Measurements from ENCODE around the gene TMEM59L.
"Not testable (repeated sequence)": the region's sequence is repeated elsewhere in the genome, so short reads cannot be mapped to it uniquely, and the experiment has no call there.

TMEM59L gene

DNA sequence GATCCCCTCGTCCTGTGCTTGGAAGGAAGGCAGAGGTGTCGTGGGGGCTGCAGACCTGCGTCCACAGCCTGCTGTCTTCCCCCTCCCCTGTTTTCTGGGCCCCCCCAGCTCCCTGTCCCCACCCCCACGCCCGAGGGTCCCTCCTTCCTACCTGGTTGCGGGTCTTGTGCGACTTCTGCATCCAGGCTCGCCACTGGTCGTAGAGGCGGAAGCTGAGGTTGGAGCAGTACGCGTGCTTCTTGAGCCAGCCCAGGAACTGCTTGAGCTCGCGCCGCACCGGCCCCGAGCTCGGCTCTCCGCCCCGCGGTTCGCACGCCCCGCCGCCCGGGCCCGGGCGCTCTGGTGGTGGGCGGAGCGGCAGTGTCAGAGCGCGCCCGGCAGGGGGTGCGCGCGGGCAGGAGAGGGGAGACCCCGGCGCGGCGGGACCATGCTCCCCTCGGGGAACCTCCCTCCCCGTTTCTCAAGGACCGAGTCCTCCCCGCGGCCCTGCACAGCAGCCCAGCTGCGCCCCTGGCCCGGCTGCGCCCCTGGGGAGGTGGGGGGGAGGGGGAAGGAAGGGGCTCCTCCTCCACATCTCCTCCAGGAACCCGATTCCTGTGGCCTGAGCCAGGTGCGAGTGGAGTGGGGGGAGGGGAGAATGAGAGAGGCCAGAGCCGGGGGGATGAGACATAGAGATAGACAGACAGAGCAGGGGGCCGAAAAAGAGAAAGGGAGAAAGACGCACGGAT, 18.4 kb upstream of the TMEM59L start:
- DNase-seq = peak; percentile 56

DNA sequence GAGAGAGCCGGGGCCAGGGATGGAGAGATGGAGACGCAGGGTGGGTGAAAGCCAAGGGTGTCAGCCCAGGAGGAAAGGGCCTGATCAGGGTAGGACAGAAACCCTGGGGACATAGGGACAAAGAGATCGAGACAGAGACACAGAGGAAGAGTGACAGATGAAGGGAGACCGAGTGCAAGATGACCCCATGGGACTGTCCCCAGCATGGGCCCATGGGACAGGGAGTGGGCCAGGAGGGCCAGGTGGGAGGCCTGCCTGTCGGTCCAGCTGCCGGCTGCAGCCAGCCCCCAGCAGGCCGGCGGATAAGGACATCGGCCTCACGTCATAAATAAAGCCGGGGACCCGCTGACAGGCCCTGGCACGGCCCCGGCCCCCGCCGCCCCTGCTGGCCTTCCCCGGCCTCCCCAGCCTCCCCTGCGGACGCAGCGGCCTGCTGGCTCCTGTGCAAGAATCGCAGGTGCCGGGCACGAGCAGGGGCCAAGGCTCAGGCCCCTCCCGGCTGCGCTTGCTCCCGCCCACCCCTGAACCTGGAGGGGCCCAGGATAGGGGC, 17.8 kb upstream of the TMEM59L start:
- no peak for DNase-seq

DNA sequence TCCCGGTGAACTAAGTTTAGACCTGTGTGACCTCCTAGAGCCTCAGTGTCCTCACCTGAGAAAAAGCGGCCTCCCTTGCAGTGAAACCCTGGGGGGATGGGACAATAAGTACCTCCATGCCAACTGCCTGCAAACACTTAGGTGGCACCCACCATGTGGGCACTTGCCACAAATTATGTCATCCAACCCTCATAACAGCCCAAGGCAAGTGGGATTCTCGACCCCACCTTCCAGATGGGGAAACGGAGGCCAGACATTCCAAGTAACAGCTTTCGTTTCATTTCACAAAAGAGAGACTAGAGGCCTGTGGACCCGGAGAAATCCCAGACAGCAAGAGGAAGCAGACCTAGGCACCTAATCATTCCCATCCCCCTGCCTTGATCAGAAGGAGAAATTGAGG, 17.2 kb upstream of the TMEM59L start:
- DNase-seq = no peak

DNA sequence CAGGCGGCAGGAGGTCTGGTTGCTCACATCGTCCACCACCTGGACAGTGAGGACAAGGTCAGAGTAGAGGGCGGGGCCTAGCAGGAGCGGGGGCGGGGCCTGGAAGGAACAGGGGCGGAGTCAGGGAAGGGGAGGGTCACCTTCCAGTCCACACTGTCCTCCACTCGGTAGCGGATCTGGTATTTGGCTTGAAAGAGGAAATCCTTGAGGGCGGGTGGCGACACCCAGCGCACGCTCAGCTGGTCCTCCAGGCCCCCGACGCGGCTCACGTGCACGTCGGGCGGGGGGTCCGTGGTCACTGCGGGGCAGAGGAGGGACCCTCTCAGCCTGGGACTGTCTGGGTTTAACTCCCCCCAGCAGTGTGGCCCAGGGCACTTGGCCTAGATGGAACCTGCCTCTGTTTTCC, 15.9 kb upstream of the TMEM59L start:
- DNase-seq = no peak

DNA sequence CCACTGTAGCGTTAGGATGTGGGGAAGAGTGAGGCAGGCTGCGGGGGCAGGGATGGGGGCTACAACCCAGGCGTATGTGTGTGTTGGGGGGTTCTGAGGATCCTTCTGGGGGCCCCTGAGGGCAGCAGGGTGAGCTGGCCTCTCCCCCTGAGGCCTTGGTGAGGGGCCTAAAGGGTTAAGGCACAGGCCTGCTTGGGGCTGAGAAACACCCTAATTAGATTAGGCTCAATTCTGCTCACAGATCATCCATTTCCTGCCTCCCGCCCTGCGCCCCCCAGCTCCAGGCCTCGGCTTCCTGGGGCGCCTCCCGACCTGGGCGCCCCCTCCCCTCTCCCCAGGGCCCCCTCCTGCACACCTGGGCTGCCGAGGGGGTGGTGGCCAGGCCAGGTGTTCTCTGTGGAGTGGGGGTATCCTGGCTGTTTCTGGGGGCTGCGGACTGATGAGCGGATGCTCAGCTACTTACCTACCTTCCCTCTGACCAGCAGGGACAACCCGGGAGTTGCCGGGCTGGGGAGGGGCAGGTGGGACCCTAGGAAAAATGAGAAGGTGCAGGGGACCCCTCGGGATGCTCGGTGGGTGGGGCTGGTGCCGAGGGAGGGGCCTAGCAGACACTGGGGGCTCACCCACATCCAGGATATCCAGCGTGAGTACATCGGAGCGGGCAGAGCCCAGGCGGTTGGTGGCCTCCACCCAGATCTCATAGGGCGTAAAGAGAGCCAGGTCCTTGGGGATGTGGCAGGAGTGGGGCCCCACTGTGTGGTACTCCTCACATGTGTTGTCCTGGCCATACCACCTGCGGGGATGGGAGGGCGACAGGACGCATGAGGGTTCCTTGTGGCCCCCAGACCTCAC, 14.6 kb upstream of the TMEM59L start:
- no peak for DNase-seq

DNA sequence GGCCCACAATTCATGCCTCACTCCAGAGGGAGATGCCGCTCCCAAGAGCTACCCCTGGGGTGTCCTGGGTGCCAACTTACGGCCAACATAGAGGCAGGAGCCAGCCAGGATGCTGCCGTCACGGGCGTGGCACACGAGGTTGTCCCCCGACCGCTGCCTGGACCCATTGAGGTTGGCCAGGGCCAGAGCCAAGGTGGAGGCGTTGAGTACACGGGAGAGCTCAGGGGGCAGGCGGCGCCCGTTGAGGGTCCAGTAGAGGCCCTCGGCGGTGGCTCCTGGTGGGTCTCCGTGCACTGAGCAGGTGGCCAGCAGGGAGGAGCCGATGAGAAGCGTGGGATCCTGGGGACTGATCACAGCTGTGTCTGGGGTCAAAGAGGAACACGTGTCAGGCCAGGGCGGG, 13.2 kb upstream of the TMEM59L start:
- no peak for DNase-seq

DNA sequence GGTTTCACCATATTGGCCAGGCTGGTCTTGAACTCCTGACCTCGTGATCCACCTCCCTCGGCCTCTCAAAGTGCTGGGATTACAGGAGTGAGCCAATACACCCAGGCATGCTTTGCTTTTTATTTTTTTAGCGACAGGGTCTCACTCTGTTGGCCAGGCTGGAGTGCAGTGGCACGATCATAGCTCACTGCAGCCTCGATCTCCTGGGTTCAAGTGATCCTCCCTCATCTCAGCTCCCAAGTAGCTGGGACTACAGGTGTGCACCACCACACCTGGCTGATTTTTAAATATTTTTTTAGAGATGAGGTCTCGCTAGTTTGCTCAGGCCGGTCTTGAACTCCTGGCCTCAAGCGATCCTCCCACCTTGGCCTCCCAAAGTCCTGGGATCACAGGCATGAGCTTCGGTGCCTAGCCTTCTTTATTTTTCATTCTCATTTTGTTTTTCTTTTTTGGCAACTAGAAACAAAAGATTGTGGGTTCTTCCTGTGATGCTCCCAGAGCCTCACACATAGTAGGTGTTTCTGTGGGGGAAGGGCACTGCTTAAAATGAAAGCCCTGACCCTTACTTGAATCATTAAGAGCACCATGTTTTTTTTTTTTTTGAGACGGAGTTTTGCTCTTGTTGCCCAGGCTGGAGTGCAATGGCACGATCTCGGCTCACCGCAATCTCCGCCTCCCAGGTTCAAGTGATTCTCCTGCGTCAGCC, 11.8 kb upstream of the TMEM59L start:
- not testable (repeated sequence) for DNase-seq

DNA sequence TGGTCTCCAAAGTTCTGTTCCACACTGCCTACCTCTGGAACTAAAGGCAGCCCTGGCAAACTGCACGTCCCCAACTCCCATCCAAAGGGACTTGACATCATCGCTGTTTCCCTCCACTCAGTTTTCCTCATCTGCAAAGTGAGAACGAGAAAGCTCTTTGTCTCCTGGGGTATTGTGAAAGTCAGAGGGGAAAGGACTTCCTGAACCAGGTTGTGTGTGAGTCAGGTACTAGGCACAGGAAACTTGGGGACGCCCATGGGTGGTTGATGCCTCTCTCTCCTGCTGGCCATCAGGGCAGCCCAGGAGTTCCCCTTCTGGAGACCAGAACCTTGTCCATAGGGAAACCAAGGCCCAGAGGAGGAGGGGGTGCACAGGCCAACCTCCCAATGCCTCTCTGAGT, 10.8 kb upstream of the TMEM59L start:
- no peak for DNase-seq

DNA sequence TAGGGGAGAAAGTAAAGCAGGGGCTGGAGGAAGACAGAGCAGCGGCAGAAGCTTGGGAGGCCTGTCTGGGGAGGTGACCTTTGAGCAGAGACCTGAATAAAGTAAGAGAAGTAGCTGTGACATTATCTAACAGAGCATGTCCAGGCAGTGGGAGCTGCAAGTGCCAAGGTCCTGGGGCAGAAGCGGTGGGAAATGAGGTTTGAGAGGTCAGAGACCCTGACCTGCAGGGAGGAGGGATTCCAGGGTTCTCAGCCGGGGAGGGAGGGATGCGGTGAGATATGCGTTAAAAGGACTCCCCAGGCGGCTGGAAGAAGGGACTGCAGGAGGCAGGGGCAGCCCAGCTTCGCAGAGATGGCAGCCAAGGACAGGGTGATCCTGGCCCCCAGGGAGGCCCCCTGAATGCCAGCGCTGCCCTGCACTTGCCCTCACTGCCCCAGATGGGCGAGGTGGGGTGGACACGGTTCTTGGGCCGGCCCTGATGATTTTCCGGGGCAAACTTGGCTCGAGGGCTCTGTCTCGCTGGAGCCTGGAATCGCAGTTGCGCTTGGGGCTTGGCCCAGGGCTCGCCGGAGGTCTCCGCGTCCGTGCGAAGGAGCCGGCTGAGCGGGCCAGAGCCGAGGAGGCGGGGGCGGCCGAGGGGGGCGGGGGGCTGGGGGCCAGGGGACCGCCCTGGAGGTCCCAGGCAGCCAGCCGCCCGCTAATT, 9.3 kb upstream of the TMEM59L start:
- DNase-seq = no peak

DNA sequence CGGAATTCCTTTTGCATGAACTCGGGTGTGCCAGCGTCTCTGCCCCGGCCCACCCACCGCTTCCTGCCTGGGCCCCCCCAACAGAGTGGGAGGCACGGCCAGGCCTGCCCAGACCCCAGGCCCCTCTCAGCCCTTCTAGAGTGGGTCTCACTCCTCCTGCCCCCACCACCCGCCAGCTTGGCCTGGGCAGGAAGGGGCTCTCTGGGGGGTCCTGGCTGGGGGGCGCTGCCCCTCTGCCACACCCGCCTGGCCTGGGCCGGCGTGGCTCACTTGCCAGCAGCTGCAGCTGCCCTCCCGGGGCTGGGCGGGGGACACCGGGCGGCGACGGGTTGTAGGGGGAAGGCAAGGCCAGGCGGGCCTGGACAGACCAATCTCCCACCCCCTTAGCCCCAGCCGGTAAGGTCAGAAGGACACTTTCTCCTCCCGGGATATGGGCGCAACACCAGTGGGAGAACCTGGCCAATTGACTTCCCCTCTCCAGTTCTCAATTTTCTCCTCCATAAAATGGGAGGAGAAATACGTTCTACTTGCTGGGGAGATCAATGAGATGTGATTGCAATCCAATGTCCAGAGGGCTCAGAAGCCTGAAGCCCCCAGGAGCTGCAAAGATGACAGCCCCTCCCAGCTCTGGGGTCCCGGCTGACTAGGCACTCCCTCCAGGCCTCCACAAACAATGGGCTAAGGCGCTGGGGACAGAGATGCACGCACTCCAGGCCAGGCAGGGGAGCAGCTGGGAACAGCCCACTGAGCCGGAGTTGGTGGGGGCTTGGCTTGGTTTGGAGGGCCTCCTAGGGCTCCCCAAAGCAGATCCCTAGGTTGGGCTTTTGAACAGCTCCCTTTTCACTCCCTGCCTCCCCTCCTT, 8.5 kb upstream of the TMEM59L start:
- DNase-seq = no peak

DNA sequence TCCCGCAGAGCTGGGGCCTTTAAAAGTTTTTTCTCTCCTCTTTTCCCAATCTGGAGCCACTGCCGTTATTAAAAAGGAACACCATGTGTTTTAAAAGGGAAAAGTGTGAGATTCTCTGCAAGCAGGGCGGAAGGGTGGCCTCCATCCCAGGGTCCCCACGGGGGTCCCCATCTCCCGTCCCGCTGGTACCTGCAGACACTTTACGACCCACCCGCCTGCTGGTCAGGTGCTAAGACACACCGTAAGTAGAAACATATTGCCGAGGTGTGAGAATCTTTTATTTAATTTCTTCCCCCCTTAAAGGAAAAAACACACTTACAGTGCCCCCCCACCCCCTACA, 7.9 kb upstream of the TMEM59L start:
- no peak for DNase-seq

DNA sequence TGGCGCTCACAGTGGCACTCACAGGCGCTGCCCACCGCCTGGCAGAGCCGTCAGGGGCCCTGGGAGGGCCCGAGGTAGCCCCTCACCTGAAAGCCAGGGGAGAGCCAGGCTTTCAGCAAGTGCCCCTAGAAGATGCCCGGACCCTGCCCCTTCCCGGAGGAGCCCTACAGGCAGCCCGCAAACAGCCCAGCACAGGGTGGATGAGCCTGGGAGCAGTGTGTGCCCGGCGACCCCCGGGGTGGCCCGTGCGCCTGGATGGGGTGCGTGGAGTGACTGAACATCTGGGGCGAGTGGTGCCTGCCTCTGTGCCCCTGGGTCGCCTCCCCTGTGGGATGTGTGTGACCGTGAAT, 7.5 kb upstream of the TMEM59L start:
- no peak for DNase-seq

DNA sequence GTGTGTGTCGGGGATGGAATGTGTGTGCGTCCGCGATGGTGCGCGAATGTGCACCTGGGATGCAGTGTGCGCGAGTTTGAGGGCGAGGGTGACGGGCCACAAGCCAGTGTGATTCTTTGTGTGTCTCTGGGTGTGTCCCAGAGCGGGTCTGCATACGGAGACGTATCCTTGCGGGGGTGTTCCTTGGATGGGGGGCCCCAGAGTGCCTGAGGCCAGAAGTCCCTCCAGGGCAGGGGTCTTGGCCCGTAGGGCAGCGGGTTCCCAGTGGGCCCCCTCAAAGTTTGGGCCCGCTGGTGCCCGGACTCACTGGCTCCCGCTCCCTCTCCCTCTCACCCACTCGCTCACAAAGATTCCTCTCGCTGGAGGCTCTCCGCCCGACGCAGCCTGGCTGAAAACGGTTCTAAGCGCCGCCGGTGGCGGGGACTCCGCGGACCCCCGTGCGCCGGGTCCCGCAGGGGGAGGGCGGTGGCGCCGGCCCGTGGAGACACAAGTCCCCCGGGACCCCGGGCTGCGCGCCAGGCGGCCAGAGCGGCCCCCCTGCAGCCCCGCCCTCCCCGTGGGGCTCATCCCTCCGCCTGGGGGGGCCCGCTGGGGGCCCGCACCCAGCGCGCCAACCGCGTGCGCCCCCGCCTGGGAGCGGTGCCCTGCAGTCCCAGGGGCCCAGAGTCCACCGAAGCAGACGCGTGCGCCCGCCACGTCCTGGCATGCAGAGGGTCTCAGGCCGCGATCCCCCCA, 7.0 kb upstream of the TMEM59L start:
- DNase-seq = no peak

DNA sequence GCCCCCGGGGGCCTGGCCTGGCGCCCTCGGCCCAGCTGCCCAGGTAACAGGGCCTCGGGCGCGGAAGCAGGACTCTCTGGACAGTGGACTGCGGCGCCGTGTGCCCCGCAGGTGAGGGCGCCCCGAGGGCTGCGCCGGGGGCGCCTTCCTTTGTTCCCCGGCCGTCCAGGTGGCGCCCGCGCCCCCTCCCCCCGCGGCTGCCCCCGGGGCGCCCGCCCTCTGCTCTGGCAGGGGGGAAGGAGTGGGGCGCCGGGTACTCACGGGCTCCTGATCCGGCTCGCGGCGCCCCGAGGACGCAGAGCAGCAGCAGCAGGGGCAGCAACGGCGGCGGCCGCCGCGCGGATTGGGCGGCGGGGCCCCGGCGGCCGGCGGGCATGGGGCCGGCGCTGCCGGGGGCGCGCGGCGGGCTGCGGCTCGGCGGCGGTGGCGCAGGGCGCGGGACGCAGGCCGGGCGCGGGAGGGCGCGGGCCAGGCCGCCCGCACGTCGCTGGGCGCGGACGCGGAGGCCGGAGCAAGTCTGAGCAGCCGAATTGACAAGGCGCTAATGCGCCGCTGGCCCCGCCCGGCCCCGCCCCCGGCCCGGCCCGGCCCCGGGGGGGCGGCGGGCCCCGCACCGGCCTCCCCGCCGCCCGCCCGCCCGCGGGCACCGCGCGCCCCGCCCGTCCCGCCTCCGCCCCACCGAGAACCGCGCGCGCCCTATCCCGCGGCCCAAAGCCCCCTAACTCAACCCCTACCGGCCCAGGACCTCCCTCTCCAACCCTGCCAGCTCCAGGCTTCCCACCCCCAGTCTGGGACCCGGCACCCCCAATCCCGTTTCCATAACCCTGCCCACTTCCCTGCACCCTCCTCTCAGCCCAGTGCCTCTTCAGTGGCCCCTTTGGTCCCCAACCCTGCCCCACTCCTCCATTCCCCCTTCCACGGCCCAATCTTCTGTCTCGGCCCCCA, 6.1 kb upstream of the TMEM59L start, which contains the start of gene CRLF1:
Gene CRLF1 (minus strand): TSS at position 519 of the 945 bp plus-strand sequence. CDS start 143 bp downstream, at position 376.
- no peak for DNase-seq

DNA sequence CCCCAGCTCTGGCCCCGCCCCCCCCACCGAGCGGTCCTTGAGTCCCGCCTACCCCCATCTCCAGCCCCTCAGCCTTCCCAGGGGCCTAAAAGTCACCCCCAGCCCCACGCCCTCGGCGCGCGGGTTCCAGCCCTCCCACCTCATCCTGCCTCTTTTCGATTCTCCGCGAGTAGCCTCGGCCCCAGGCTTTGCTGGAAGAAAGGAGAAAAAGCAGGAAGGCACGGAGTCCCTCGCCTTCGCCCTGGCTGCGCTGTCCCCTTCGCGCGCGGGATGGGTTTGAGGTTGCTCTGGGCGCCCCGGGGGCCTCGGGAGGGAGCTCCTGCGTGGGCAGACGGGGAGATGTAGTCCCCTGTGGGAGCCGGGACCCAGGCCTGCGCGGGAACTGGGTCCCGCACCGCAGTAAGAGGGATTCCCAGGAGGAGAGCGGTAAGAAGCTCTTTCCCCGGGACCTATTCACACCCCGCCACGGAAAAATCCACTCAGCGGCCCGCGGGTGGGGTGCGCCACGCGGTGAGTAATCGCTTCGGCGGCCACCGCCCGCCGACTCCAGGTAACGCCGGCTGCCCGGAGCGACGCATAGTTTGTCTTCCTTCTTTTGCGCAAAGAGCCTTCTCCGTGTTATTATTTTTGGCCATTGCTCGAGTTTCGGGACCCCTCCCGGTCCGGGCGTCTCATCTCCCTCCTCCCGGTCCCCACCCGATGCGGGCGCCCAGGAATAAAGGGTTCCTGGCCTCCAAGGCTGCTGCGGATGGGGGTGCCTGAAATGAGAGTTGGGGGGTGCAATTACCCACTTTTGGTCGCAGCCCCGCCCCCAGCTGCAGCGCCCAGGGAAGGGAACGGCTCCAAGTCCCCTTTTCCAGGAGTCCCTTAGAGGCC, 5.2 kb upstream of the TMEM59L start:
- no peak for DNase-seq

DNA sequence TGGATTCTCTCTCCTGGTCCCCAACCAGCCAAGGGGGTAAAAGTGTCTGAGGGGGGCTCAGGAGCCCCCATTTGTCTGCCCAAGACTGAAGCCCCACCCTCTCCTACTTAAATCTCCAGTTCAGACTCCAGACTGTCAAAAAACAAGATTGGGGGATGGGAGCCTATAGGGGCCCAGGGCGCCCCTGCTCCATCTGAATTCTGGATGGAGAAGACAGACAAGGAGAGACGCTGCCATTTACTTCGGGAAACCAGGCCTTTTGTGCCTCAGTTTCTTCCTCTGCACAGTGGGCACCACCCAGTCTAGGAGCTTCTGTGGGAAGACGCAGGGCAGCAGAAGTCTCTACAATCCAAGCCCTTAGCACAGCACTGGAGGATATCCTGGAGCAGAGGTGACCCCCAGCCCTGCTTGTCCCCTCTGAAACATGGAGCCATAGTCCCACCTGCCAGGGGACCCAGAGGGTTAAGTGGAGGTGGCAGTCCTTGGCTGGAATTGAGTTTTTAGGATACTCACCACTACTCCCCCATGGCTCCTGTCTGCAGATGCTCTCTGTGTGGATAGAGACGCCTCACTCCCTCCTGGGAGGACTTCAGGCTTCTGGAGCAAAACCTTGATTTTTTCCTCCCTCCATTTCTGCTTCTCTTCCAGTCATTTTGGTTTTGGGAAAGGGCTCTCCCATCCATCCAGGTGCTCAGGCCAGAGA, 4.4 kb upstream of the TMEM59L start:
- DNase-seq = no peak

DNA sequence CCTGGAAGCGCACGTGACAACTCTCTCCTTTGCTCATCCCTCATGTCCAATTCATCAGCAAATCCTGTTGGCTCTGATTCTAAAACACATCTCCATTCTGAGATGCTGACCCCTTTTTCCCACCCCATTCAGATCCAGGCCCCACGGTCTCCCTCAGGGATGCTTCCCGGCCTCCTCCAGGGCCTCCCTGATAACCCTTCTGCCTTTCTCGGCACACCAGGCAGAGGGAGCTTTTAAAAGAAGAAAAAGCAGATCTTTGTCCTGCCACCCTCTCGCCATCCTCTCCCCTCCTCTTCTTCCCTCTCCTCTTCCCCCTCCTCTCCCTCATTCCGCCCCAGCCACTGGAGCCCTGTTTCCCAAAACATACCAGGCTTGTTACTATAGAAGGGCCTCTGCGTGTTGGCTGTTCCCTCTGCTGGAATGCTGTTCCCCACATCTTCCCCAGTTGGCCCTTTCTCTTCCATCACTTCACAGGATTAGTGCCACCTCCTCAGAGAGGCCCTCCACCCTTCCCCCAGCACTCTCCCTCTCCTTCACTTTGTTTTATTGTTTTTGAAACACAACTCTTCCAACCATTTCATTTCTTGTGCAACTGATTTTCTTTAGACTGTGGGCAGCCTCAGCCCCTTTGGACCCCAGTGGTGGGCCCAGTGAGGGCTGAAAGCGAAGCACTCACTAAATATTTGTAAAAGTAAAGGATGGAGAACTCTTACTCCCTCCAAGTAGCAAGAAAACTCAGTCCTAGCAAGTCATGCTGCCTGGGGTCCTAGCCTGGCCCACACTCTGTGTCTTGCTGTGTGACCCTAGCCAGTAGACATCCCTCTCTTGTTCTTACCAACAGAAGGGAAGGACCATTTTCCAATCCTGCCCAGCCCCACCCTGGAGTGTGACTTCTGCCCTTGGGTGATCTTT, 3.6 kb upstream of the TMEM59L start:
- DNase-seq = no peak
